ENCODE data around the gene CFAP77.

Gene CFAP77

GRCh38 chr9:132391449-132391848 lies 18.6 kb upstream of the CFAP77 start:
- DNase-seq (ENCODE audit: low read depth) = no peak
- H3K4me3 ChIP-seq (ENCODE audit: low read length) = no peak overlapping the region
- no peak for TF ChIP-seq CTCF (conservative IDR thresholded peaks at IDR 0.05; ENCODE audit: low read length)

- TF ChIP-seq CTCF (conservative IDR thresholded peaks at IDR 0.05; ENCODE audit: low read length) = no peak
- DNase-seq (ENCODE audit: low read depth) = no peak
- no peak overlapping the region for H3K4me3 ChIP-seq (ENCODE audit: low read length)
Measured at GRCh38 chr9:132395560-132395959, 14.5 kb upstream of the CFAP77 start.

GRCh38 chr9:132401824-132402223 lies 8.2 kb upstream of the CFAP77 start:
- no peak overlapping the region for H3K4me3 ChIP-seq (ENCODE audit: low read length)
- no peak for TF ChIP-seq CTCF (conservative IDR thresholded peaks at IDR 0.05; ENCODE audit: low read length)
- DNase-seq (ENCODE audit: low read depth) = no peak

DNA sequence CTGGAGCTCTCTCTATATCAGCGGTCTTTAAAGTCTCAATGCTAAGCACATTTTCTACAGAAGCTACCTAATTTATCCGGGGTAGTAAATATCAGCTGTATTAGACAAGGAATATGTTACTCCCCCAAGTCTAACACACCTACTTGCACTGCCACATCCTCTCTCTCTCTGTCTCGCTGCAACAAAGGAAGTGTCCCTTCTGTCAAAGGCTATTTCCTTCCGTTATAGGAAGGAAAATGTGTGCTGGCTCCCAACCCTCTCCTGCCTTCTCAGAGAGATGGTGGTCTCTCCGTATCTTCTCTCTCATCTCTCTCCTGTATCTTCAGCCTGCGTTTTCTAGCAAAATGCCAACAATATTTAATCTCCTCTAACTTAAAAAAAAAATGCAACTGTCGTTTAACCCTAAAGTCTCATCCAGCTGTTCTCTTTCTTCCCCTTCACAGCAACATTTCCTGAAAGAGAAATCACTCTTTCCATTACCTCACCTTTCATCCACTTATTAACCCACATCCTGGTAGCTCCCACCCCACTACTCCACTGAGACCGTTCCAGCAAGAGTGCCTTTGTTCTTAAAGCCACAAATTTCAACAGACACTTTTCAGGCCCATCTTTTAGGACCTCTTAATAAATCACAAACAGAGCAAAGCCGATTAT lies 5.7 kb upstream of the CFAP77 start:
- peak; percentile 12 for DNase-seq (ENCODE audit: low read depth)
- TF ChIP-seq CTCF (conservative IDR thresholded peaks at IDR 0.05; ENCODE audit: low read length) = no peak
- no peak overlapping the region for H3K4me3 ChIP-seq (ENCODE audit: low read length)

DNA sequence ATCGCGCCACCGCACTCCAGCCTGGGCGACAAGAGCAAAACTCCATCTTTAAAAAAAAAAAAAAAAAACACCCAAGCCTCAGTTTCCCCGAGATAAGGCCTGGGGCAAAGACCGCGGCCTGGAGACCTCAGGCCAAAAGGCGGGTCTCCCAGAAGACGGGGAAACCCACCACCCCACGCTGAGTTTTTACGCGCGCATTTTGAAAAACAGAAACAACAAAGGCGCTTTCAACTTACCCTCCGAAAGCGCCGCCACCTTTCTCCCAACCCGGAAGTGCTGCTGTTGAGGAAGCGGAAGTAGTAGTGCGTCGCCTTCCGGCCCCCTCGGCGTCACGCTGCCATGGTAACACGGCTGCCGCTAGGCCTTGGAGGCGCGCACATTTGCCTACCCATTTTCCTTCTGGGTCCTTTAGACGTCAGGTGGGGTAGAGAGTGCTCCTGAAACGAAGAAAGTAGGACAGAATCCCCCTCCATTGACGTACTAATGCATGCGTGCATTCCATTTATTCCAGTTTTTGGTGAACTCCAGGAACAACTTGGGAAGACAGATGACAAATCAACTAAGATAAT lies 3.4 kb upstream of the CFAP77 start, which contains the start of gene TTF1:
Gene TTF1 (minus strand): TSS at position 287 of the 569 bp plus-strand sequence. CDS start 4,019 bp downstream, outside the sequence.
- DNase-seq (ENCODE audit: low read depth) = peak; percentile 88
- peak within 1 kb of the TSS; percentile 85 for H3K4me3 ChIP-seq (ENCODE audit: low read length)
- no peak for TF ChIP-seq CTCF (conservative IDR thresholded peaks at IDR 0.05; ENCODE audit: low read length)

DNA sequence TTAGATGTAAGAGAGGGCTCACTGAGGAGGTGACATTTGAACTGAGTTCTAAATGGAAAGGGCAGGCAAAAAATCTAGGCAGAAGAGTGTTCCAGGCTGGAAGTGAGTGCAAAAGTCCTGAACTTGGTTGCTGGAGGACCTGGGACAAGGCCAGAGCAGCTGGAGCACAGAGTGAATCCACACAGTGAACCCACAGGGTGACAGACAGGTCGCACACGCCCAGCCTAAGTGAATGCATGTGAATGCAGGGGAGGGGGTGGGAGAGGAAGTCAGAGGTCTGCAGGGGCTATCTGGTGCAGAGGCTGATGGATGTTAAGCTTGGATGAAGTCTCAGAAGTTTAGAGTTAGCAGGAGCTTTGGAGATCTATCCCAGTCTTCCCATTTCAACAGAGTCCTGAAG lies 2.8 kb upstream of the CFAP77 start:
- H3K4me3 ChIP-seq (ENCODE audit: low read length) = peak overlapping the region; percentile 85; the same call in 1 of the 2 replicates
- no peak for TF ChIP-seq CTCF (conservative IDR thresholded peaks at IDR 0.05; ENCODE audit: low read length)
- DNase-seq (ENCODE audit: low read depth) = no peak

DNA sequence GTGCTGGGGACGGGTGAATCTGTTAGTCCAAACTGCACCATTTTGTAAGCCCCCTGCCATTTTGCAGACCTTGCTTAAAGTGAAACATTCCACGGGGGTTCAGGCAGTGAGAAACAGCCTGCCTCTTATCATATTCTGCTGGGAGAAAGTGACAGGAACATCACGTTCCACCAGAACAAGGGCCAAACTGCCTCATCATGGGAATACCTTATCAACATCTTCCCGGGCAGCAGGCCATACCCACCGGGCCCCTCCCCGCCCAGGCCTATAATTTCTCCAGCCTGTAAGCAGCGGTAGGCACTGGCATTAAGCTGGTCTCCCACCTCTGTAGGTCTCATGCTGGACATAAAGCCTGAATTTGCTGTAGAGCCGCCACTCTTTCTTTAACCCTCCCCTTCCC lies 1.5 kb upstream of the CFAP77 start:
- no peak for TF ChIP-seq CTCF (conservative IDR thresholded peaks at IDR 0.05; ENCODE audit: low read length)
- no peak for DNase-seq (ENCODE audit: low read depth)

More for the DNA sequence above, 1.5 kb upstream of the CFAP77 start:
- H3K4me3 ChIP-seq (ENCODE audit: low read length) = no peak overlapping the region
